Measurements from ENCODE around the gene DDIAS. TPM values are rescaled to one million over a fixed set of nuclear protein-coding genes. Genes with fewer than 3 reads are reported as not detected.

Gene DDIAS
- total RNA-seq, 2 donors from 2014 or later = 1.2 TPM; not detected in 1

DNA sequence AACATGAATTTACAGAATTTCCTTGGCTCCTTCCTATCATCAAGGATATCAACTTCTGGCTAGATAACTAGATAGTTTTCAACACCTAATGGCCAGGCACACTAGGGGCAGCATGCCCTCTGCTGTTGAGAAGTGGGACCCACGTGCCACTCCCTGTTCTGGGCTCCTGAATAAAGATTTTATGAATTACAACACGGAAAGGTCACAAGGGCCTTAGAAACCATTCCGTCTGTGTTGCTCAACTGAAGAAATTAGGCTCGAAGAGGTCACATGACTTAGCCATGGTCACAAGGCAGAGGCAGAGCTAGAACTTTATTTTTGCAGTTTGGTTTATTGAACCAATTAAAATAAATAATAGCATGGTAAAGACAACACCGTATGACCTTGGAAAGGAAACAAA is 37.3 kb upstream of the DDIAS start:
- Histone ChIP-seq H3K27ac (no peak overlapping the region), H3K4me1 (ENCODE audit: control insufficient read depth in 1 of 2, low read depth in 2 of 2) (peaks cover 3 to 6% of the 10 kb centered on the region in 2 donors), H3K27me3 (replicated peaks; ENCODE audit: insufficient read depth) (no peaks in the 10 kb centered on the region), H3K36me3 (no peaks in the 10 kb centered on the region), H3K9me3 (no peaks in the 10 kb centered on the region), H3K4me3 (no peak overlapping the region)
- DNase-seq (ENCODE audit: low spot score) (no peak), ATAC-seq (ENCODE audit: insufficient number of reproducible peaks, low FRiP score, low read depth) (peak; percentile 42)
- TF ChIP-seq, protein P1, sequence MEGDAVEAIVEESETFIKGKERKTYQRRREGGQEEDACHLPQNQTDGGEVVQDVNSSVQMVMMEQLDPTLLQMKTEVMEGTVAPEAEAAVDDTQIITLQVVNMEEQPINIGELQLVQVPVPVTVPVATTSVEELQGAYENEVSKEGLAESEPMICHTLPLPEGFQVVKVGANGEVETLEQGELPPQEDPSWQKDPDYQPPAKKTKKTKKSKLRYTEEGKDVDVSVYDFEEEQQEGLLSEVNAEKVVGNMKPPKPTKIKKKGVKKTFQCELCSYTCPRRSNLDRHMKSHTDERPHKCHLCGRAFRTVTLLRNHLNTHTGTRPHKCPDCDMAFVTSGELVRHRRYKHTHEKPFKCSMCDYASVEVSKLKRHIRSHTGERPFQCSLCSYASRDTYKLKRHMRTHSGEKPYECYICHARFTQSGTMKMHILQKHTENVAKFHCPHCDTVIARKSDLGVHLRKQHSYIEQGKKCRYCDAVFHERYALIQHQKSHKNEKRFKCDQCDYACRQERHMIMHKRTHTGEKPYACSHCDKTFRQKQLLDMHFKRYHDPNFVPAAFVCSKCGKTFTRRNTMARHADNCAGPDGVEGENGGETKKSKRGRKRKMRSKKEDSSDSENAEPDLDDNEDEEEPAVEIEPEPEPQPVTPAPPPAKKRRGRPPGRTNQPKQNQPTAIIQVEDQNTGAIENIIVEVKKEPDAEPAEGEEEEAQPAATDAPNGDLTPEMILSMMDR (IDR thresholded peaks at IDR 0.05) = peak; percentile 48

DNA sequence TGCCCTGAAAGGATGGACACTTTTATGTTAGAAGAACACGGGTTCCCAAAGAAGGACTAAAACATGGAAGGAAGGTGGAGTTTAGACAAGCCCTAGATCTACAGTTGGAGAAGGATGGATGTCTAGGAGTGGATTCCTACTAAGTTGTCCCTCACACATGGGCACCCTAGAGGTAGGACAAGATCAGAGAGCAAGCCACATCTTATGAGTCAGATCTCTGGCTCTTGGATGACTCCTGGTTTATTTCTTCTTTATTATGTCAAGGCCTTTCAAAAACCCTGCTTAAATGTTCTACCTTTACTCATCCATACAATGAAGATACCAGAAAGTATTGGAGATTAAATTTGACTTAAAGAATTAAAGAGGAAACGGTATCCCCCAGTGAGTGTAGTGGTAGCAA is 35.7 kb upstream of the DDIAS start:
- TF ChIP-seq, protein P1 (IDR thresholded peaks at IDR 0.05) = no peak
- Histone ChIP-seq H3K9me3 (no peaks in the 10 kb centered on the region), H3K4me3 (no peak overlapping the region), H3K27me3 (replicated peaks; ENCODE audit: insufficient read depth) (no peaks in the 10 kb centered on the region), H3K27ac (no peak overlapping the region), H3K36me3 (no peaks in the 10 kb centered on the region), H3K4me1 (ENCODE audit: control insufficient read depth in 1 of 2, low read depth in 2 of 2) (peaks cover 3 to 6% of the 10 kb centered on the region in 2 donors)
- DNase-seq (ENCODE audit: low spot score) = no peak
- ATAC-seq (ENCODE audit: insufficient number of reproducible peaks, low FRiP score, low read depth) = no peak

DNA sequence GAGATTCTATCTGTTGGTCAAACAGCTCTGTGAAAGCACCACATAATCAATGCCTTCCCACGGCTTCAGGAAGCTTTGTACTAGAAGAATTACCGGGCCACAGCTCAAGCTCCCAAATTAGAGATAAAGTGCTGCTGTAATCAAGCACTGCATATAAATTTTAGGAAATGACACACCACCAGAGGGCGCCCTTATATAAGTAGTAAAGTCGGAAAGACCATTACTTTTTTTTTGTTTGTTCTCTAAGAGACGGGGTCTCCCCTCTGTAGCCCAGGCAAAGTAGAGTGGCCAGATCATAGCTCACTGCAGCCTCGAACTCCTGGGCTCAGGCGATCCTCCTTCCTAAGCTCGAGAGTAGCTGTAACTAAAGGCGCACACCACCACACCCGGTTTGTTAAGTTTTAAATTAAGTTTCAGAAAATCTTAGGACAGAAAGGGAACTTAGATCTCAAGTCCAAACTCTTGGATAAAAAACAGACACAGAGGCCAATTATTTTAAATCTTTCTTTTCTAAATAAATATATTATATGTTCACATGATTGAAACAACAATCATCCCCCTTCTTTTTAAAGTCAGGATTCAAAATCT is 33.9 kb upstream of the DDIAS start:
- Histone ChIP-seq H3K9me3 (no peaks in the 10 kb centered on the region), H3K4me3 (peak overlapping the region; percentile 67), H3K4me1 (ENCODE audit: control insufficient read depth in 1 of 2, low read depth in 2 of 2) (peaks cover 3 to 6% of the 10 kb centered on the region in 2 donors), H3K27ac (no peak overlapping the region), H3K27me3 (replicated peaks; ENCODE audit: insufficient read depth) (no peaks in the 10 kb centered on the region), H3K36me3 (no peaks in the 10 kb centered on the region)
- no peak for ATAC-seq (ENCODE audit: insufficient number of reproducible peaks, low FRiP score, low read depth)
- TF ChIP-seq, protein P1 (IDR thresholded peaks at IDR 0.05) = peak; percentile 66
- peak; percentile 72 for DNase-seq (ENCODE audit: low spot score)

DNA sequence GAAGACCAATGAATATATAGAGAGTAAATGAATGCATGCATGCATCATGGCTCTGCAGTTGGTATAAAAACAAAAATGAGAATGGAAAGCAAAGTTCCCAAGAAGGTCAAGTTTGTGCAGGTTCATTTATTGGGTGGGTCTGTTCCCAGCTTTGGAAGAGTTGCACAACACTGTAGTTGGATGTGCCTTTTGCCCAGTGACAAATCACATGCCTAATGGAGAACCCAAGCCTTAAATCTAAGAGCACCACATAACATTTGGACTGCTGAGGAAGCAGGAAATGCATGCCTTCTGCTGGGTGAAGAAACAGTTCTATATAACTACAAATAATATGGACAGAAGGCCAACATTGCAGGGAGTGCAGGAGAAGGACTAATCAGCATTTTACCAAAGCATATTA is 31.9 kb upstream of the DDIAS start:
- no peak for ATAC-seq (ENCODE audit: insufficient number of reproducible peaks, low FRiP score, low read depth)
- no peak overlapping the region for H3K27ac ChIP-seq
- TF ChIP-seq, protein P1 (IDR thresholded peaks at IDR 0.05) = no peak

GRCh38 chr11:82871646-82872045 is 29.9 kb upstream of the DDIAS start:
- no peak overlapping the region for H3K4me3 ChIP-seq
- no peaks in the 10 kb centered on the region for H3K27me3 ChIP-seq (replicated peaks; ENCODE audit: insufficient read depth)
- DNase-seq (ENCODE audit: low spot score) (no peak), ATAC-seq (ENCODE audit: insufficient number of reproducible peaks, low FRiP score, low read depth) (no peak)
- H3K27ac ChIP-seq = no peak overlapping the region
- TF ChIP-seq, protein P1 (IDR thresholded peaks at IDR 0.05) = no peak
- no peaks in the 10 kb centered on the region for H3K36me3 ChIP-seq
- H3K9me3 ChIP-seq = no peaks in the 10 kb centered on the region
- H3K4me1 ChIP-seq (ENCODE audit: control insufficient read depth in 1 of 2, low read depth in 2 of 2) = no peaks in the 10 kb centered on the region

More for the DNA sequence above, 31.9 kb upstream of the DDIAS start:
- no peak for DNase-seq (ENCODE audit: low spot score)
- no peaks in the 10 kb centered on the region for H3K27me3 ChIP-seq (replicated peaks; ENCODE audit: insufficient read depth)
- H3K4me1 ChIP-seq (ENCODE audit: control insufficient read depth in 1 of 2, low read depth in 2 of 2) = no peaks in the 10 kb centered on the region
- H3K36me3 ChIP-seq = no peaks in the 10 kb centered on the region
- H3K4me3 ChIP-seq = no peak overlapping the region
- no peaks in the 10 kb centered on the region for H3K9me3 ChIP-seq
